CD4-positive, alpha-beta T cell (primary cell): ENCODE results near the gene TIAM1. TPM values are rescaled to one million over a fixed set of nuclear protein-coding genes. Genes with fewer than 3 reads are reported as not detected.

Source experiments
- ATAC-seq: fragments of 200-7000 bp; cut with Tn5 transposase; one replicate; pipeline ENCODE4 v1.10.0; 2022; ENCODE audit warnings: mild to moderate bottlenecking; ENCODE audit not compliant: poor library complexity
- CTCF ChIA-PET: fragments of 350-600 bp; sonication (Branson Sonifier 250); formaldehyde crosslinking; loops from one replicate; lab custom pipeline; 2021; ENCODE audit warnings: antibody characterized with exemption, inconsistent platforms; lab: Charles Lee
- POLR2A ChIA-PET: fragments of 350-600 bp; sonication (Branson Sonifier 250); formaldehyde crosslinking; loops from one replicate; lab custom pipeline; 2021; ENCODE audit warnings: antibody characterized with exemption, inconsistent platforms; lab: Charles Lee
- DNase-seq, 14 experiments: peaks; one replicate each; pipeline ENCODE4 v3.0.0-alpha.2; 2013 to 2020; ENCODE audit warnings: mixed read lengths in 2 of 14
- H3K27ac ChIP-seq, 2 donors: one replicate each; pipeline versions ENCODE4 v1.5.1 to v1.7.0; 2013; ENCODE audit warnings: low read length in 2 of 2, low read depth in 1 of 2, mild to moderate bottlenecking in 1 of 2
- H3K27me3 ChIP-seq, 2 experiments: 1 replicate in 1 of 2; 2 replicates in 1 of 2; pipeline versions ENCODE4 v1.6.1 to v1.7.0; 2013; ENCODE audit warnings: low read length in 2 of 2, control low read depth in 1 of 2, mild to moderate bottlenecking in 1 of 2, moderate library complexity in 1 of 2; ENCODE audit not compliant: insufficient read depth in 2 of 2, control insufficient read depth in 1 of 2
- H3K36me3 ChIP-seq: one replicate; pipeline ENCODE4 v1.6.1; 2013; ENCODE audit warnings: low read length, control low read depth; ENCODE audit not compliant: insufficient read depth
- H3K4me1 ChIP-seq: one replicate; pipeline ENCODE4 v1.6.1; 2013; ENCODE audit warnings: low read length, control low read depth; ENCODE audit not compliant: insufficient read depth
- H3K4me3 ChIP-seq: one replicate; pipeline ENCODE4 v1.5.1; 2013; ENCODE audit warnings: mild to moderate bottlenecking, low read length, moderate library complexity
- H3K9me3 ChIP-seq, 2 experiments: 1 replicate in 1 of 2; 2 replicates in 1 of 2; pipeline versions ENCODE4 v1.6.1 to v1.7.0; 2013; ENCODE audit warnings: low read length in 2 of 2, mild to moderate bottlenecking in 2 of 2, control low read depth in 1 of 2, moderate library complexity in 1 of 2; ENCODE audit not compliant: control insufficient read depth in 1 of 2, insufficient read depth in 1 of 2
- H3K27ac Mint-ChIP-seq: one replicate; pipeline ENCODE4 v1.8.0; 2020; ENCODE audit warnings: mixed read lengths
- H3K27me3 Mint-ChIP-seq: one replicate; pipeline ENCODE4 v1.8.0; 2021; ENCODE audit warnings: mixed read lengths
- H3K36me3 Mint-ChIP-seq: one replicate; pipeline ENCODE4 v1.8.0; 2021; ENCODE audit warnings: low read depth, mixed read lengths
- H3K4me1 Mint-ChIP-seq: one replicate; pipeline ENCODE4 v1.8.0; 2021; ENCODE audit warnings: low read depth, mixed read lengths
- H3K4me3 Mint-ChIP-seq: one replicate; pipeline ENCODE4 v1.8.0; 2020; ENCODE audit warnings: mild to moderate bottlenecking, mixed read lengths
- H3K9me3 Mint-ChIP-seq: one replicate; pipeline ENCODE4 v1.8.0; 2020; ENCODE audit warnings: mixed read lengths
- CTCF ChIP-seq: fragments of 200-600 bp; IDR thresholded peaks from one replicate; pipeline ENCODE4 v1.8.0; 2022; ENCODE audit warnings: antibody characterized with exemption, mild to moderate bottlenecking
- intact Hi-C, 2 experiments: fragments of 100-400 bp; cut with DNase I in 1 of 2; cut with micrococcal nuclease in 1 of 2; formaldehyde crosslinking; loops; one replicate each; pipeline versions ENCODE4 v1.15.1 to v1.9.0; 2023 to 2025; cut with DNase I, micrococcal nuclease
- total RNA-seq, 174 experiments: library from RNA in 2 of 174; stranded (reverse) in 2 of 174; gene quantifications; one replicate each; pipeline ENCODE4 v1.2.3 and lab custom pipeline; 2021 to 2026

Gene TIAM1
- total RNA-seq, 2 experiments from 2014 or later, result 39.6 to 39.8 TPM

DNA sequence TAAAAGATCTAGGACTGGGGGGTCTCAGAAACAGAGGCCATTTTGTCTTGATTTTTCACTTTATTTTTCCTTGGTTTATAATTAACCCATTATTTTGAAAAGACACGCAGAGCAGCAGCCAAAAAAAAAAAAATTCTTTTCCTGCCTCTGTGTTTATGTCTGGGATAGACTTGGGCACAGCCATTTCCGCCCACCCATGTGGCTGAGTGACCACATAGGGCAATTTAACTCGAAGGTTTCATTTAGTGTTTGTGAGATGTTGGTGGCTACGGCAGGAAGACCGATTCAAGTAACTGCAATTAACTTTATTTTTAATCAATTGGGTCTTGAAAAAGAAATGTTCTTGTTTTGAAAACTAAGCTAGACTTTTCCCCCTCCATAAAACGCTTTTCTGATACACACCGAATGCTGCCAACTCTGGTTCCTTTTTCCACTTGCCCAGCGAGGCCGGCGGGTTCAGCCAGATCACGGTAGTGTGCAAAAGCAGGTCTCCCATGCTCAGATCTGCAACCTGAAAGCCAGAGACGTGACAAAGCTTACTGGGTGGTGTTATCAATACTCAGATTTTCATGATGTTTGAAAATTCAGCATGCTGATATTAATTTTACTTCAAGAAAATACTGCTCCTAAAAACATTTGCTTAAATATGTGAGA lies 208.4 kb downstream of the TIAM1 start:
- H3K9me3 ChIP-seq, result no peaks in the 10 kb centered on the region
- H3K4me1 ChIP-seq, result peaks cover 35% of the 10 kb centered on the region
- intact Hi-C loops, result no loop called here
- H3K4me3 ChIP-seq, result no peak overlapping the region
- H3K27me3 Mint-ChIP-seq, result no peaks in the 10 kb centered on the region
- H3K9me3 Mint-ChIP-seq, result no peaks in the 10 kb centered on the region
- no peak overlapping the region for H3K27ac Mint-ChIP-seq
- CTCF ChIA-PET, result no interaction called here
- ATAC-seq, result no peak
- no peak overlapping the region for H3K27ac ChIP-seq
- H3K4me1 Mint-ChIP-seq, result peaks cover 73% of the 10 kb centered on the region
- no peak for TF ChIP-seq CTCF
- H3K27me3 ChIP-seq, result no peaks in the 10 kb centered on the region
- POLR2A ChIA-PET, result interaction anchor here (6.5 kb wide), 1 partner anchor 22 kb away, joined by 100 read pairs; no protein-coding TSS in a partner anchor
- H3K4me3 Mint-ChIP-seq, result no peak overlapping the region
- no peak for DNase-seq
- peaks cover 85% of the 10 kb centered on the region for H3K36me3 Mint-ChIP-seq
- peaks cover 45% of the 10 kb centered on the region for H3K36me3 ChIP-seq

DNA sequence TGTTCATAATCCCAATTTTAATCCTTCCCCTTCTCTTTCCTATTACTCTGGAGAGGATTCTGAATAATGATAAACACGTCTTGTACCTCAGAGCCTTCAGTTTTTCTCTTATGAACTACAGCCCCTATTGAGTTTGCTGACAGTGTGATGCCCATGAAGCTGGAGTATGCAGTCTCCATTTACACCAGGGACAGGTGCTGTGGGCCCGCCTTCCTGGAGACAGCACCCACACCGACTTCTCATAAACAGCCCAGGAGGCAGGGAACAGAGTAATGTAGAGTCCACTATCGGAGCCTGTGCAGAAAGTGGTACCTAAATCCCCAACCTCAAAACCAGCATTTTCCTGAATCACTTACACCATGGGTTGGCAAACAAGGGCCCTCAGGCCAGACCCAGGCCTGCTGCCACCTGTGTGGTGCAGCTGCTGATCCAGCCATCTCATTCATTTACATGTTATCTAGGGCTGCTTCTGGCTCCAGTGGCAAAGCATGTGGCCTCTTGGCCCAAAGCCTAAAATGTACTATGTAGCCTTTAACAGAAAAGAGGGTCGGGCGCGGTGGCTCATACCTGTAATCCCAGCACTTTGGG lies 210.7 kb downstream of the TIAM1 start:
- POLR2A ChIA-PET, result interaction anchor here (0.8 to 6.5 kb wide), 22 partner anchors 10 to 521 kb away, joined by 3 to 100 read pairs (median 6); no protein-coding TSS in a partner anchor

More for the DNA sequence above, 210.7 kb downstream of the TIAM1 start:
- Histone ChIP-seq H3K4me3 (peak overlapping the region; percentile 35), H3K27me3 (no peaks in the 10 kb centered on the region), H3K27ac (peak overlapping the region in 1 of 2 donors; percentile 25), H3K36me3 (peaks cover 52% of the 10 kb centered on the region), H3K9me3 (no peaks in the 10 kb centered on the region), H3K4me1 (peaks cover 35% of the 10 kb centered on the region)
- DNase-seq, result peak in 3 of 14 experiments; percentile 15 to 27 (median 20)
- intact Hi-C loops, result loop anchor here (1.0 to 2.0 kb wide), 5 partner anchors 14 to 525 kb away; partner anchors contain the start of gene SOD1 (in 1 of the 2)
- no peak for TF ChIP-seq CTCF
- ATAC-seq, result peak; percentile 55
- H3K4me1 Mint-ChIP-seq, result peaks cover 65% of the 10 kb centered on the region
- peak overlapping the region; percentile 68 for H3K4me3 Mint-ChIP-seq
- peaks cover 86% of the 10 kb centered on the region for H3K36me3 Mint-ChIP-seq
- H3K9me3 Mint-ChIP-seq, result no peaks in the 10 kb centered on the region
- CTCF ChIA-PET, result interaction anchor here (0.9 to 1.2 kb wide), 5 partner anchors 15 to 48 kb away, joined by 3 to 4 read pairs (median 3); no protein-coding TSS in a partner anchor
- peak overlapping the region; percentile 79 for H3K27ac Mint-ChIP-seq
- H3K27me3 Mint-ChIP-seq, result no peaks in the 10 kb centered on the region
